Lung microvascular endothelial cell (primary cell): ENCODE data around the gene NGEF. TPM values are rescaled to one million over a fixed set of nuclear protein-coding genes. Genes with fewer than 3 reads are reported as not detected.
"Not testable (repeated sequence)": the region's sequence is repeated elsewhere in the genome, so short reads cannot be mapped to it uniquely, and the experiment has no call there.

Experiments used
- DNase-seq, 2 donors: peaks; one replicate each; pipeline versions ENCODE4 v3.0.0 to v3.0.0-alpha.2; 2010; ENCODE audit warnings: low read depth in 2 of 2
- total RNA-seq: library from RNA; depleted of rRNA; stranded (reverse); fragments of >200 nt; gene quantifications from 2 replicates; pipeline ENCODE4 v1.2.1, GENCODE V29; 2014

NGEF gene
- total RNA-seq, 1 donor from 2014 or later, result not detected

- DNase-seq, result no peak
Measured at GRCh38 chr2:232873292-232873908, 139.7 kb downstream of the NGEF start.

GRCh38 chr2:232872826-232873225, 140.2 kb downstream of the NGEF start:
- DNase-seq, result no peak

GRCh38 chr2:232871835-232872736, 141.0 kb downstream of the NGEF start:
- no peak for DNase-seq

- no peak for DNase-seq
Measured at GRCh38 chr2:232871418-232871834, 141.6 kb downstream of the NGEF start.

- no peak for DNase-seq
Measured at GRCh38 chr2:232870766-232871371, 142.2 kb downstream of the NGEF start.

GRCh38 chr2:232870018-232870765, 142.9 kb downstream of the NGEF start, which contains the start of gene SNORC:
Gene SNORC, plus strand, starts transcription at chr2:232870264. Its CDS starts 78 bp downstream, at chr2:232870342.
- no peak for DNase-seq

GRCh38 chr2:232869138-232870017, 143.7 kb downstream of the NGEF start:
- DNase-seq, result no peak

- no peak for DNase-seq
Measured at GRCh38 chr2:232866104-232866503, 147.0 kb downstream of the NGEF start.

- no peak for DNase-seq
Measured at GRCh38 chr2:232865165-232865564, 147.9 kb downstream of the NGEF start.

GRCh38 chr2:232863996-232864395, 149.1 kb downstream of the NGEF start:
- no peak for DNase-seq

GRCh38 chr2:232861353-232861752, 151.7 kb downstream of the NGEF start:
- DNase-seq, result no peak

- no peak for DNase-seq
Measured at GRCh38 chr2:232860593-232861241, 152.3 kb downstream of the NGEF start.

GRCh38 chr2:232859385-232859916, 153.6 kb downstream of the NGEF start:
- no peak for DNase-seq

GRCh38 chr2:232857158-232857563, 155.9 kb downstream of the NGEF start:
- DNase-seq, result no peak

- peak in 1 of 2 donors; percentile 73 for DNase-seq
Measured at GRCh38 chr2:232854082-232854481, 159.0 kb downstream of the NGEF start.

GRCh38 chr2:232852676-232853075, 160.4 kb downstream of the NGEF start:
- DNase-seq, result no peak

- DNase-seq, result not testable (repeated sequence)
Measured at GRCh38 chr2:232852081-232852480, 161.0 kb downstream of the NGEF start.

GRCh38 chr2:232850039-232850438, 163.0 kb downstream of the NGEF start:
- DNase-seq, result no peak

- no peak for DNase-seq
Measured at GRCh38 chr2:232846055-232846454, 167.0 kb downstream of the NGEF start.

GRCh38 chr2:232843834-232844233, 169.2 kb downstream of the NGEF start:
- DNase-seq, result no peak
